ENCODE results near the gene KCNG2. TPM values are rescaled to one million over a fixed set of nuclear protein-coding genes. Genes with fewer than 3 reads are reported as not detected.

Gene KCNG2
- total RNA-seq, 1 donor from 2014 or later, result not detected

DNA sequence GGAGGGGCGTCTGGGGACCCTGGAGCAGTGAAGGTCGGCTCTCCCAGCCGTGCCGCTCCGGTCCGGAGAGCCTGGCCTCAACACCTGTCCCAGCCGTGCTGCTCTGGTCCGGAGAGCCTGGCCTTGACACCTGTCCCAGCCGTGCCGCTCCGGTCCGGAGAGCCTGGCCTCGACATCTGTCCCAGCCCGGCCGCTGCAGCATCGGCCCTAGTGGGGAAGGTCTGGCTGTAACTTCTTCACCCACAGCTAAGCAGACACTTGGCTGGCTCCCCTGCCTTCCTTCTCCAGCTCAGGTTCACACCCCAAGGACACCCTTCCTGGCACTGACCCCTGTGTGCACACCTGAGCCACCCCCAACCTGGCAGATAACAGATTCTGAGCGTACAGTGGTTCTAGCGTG lies 4.6 kb downstream of the KCNG2 start:
- no peak for DNase-seq (ENCODE audit: low read depth, low spot score)
- Mint-ChIP-seq H3K27ac (ENCODE audit: unreplicated experiment) (no peak overlapping the region), H3K9me3 (no peaks in the 10 kb centered on the region)

DNA sequence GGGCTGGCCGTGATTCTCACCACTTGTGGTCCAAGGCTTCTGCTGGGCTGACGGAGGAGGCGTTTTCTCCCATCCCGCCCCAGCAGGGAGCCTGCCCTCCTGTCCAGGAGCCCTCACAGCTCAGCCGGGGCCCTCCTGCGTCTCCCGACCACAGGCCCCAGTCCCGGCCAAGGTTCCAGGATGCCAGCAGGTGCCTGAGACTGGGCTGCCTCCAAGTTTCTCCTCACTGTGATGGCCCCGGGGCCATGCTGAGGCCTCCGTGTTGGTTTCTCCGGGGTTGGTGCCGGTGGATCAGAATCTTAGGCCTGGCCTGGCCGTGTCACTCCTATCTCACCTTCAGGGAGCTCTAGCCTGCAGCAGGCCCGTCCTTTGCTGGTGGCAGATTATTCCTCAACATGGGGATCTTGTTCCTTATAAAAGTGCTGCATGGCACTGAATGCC lies 5.9 kb downstream of the KCNG2 start:
- Mint-ChIP-seq H3K9me3 (no peaks in the 10 kb centered on the region), H3K27me3 (ENCODE audit: low read depth) (peaks cover 34% of the 10 kb centered on the region), H3K4me1 (peaks cover 3% of the 10 kb centered on the region), H3K27ac (ENCODE audit: unreplicated experiment) (no peak overlapping the region), H3K4me3 (no peak overlapping the region), H3K36me3 (ENCODE audit: low read depth) (no peaks in the 10 kb centered on the region)
- TF ChIP-seq, protein P1, sequence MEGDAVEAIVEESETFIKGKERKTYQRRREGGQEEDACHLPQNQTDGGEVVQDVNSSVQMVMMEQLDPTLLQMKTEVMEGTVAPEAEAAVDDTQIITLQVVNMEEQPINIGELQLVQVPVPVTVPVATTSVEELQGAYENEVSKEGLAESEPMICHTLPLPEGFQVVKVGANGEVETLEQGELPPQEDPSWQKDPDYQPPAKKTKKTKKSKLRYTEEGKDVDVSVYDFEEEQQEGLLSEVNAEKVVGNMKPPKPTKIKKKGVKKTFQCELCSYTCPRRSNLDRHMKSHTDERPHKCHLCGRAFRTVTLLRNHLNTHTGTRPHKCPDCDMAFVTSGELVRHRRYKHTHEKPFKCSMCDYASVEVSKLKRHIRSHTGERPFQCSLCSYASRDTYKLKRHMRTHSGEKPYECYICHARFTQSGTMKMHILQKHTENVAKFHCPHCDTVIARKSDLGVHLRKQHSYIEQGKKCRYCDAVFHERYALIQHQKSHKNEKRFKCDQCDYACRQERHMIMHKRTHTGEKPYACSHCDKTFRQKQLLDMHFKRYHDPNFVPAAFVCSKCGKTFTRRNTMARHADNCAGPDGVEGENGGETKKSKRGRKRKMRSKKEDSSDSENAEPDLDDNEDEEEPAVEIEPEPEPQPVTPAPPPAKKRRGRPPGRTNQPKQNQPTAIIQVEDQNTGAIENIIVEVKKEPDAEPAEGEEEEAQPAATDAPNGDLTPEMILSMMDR (conservative IDR thresholded peaks at IDR 0.05), result no peak
- DNase-seq (ENCODE audit: low read depth, low spot score), result no peak

More for the DNA sequence above, 4.6 kb downstream of the KCNG2 start:
- Mint-ChIP-seq H3K4me1 (peaks cover 6% of the 10 kb centered on the region), H3K4me3 (no peak overlapping the region), H3K27me3 (ENCODE audit: low read depth) (peaks cover 36% of the 10 kb centered on the region), H3K36me3 (ENCODE audit: low read depth) (no peaks in the 10 kb centered on the region)
- TF ChIP-seq, protein P1 (conservative IDR thresholded peaks at IDR 0.05), result no peak

DNA sequence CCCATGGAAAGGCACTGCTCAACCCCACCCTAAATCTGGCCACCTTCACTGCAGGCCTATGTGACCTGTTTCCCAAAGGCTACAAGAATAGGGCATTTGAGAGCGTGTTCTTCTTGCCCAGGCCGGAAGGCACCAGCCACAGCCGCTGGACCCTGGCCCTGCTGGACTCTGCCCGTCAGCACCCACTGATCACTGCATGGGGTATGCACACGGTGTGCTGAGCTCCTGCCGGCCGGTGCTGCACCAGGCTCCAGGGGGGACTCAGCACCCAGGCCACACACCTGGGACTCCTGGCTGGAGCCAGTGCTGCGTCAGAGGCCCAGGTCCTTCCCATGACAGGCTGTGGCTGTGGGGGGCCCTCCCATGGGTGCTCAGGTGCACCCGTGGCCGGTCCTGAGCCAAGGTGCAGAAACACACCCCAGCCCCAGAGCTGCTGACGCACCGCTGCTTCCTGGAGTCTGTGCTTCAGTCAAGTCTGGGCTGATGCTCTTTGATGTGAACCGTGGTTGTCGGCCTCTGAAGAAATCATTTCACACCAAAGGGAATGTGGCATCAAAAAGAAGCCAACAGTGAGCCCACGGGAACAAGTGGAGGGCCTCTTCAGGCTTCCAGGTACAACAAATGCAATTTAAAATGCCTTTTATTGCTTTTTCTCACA lies 6.5 kb downstream of the KCNG2 start:
- H3K9me3 Mint-ChIP-seq, result no peaks in the 10 kb centered on the region
- no peak overlapping the region for H3K4me3 Mint-ChIP-seq
- no peak for DNase-seq (ENCODE audit: low read depth, low spot score)
- H3K36me3 Mint-ChIP-seq (ENCODE audit: low read depth), result no peaks in the 10 kb centered on the region
- TF ChIP-seq, protein P1 (conservative IDR thresholded peaks at IDR 0.05), result no peak
- no peak overlapping the region for H3K27ac Mint-ChIP-seq (ENCODE audit: unreplicated experiment)
- H3K4me1 Mint-ChIP-seq, result peaks cover 3% of the 10 kb centered on the region
- peaks cover 29% of the 10 kb centered on the region for H3K27me3 Mint-ChIP-seq (ENCODE audit: low read depth)

DNA sequence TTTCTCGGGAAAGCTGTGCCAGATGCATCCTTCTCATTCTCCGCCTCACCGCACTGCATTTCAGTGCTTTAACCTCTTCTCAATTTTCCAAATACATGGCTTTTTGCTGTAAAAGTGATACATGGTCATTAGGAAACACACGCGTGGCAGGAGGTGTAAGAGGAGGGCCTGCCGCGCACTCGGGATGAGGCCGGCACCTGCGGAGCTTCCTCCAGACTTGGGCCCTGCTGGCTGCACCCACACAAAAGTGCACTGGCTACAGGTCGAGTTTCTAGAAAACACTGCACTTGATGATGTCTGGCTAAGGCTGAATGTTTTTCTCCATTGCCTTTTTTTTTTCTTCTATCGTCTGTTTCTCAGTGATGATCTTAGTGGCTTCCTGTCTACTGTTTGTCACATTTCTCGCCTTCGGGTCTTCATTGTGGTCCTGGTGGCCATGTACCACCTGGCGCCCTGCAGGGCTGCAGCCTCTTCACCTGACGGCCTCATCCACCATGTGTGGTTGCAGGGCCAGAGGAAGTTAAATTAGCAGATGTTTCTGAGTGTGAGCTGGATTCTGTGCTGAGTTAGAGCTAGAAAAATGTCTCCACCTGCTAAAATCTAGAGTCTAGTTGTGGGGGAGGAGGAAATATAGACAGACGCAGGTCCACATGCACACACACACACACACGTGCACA lies 7.6 kb downstream of the KCNG2 start:
- no peaks in the 10 kb centered on the region for H3K4me1 Mint-ChIP-seq
- no peaks in the 10 kb centered on the region for H3K36me3 Mint-ChIP-seq (ENCODE audit: low read depth)
- no peaks in the 10 kb centered on the region for H3K9me3 Mint-ChIP-seq
- H3K27ac Mint-ChIP-seq (ENCODE audit: unreplicated experiment), result no peak overlapping the region
- DNase-seq (ENCODE audit: low read depth, low spot score), result no peak
- TF ChIP-seq, protein P1 (conservative IDR thresholded peaks at IDR 0.05), result no peak
- peaks cover 23% of the 10 kb centered on the region for H3K27me3 Mint-ChIP-seq (ENCODE audit: low read depth)
- no peak overlapping the region for H3K4me3 Mint-ChIP-seq

DNA sequence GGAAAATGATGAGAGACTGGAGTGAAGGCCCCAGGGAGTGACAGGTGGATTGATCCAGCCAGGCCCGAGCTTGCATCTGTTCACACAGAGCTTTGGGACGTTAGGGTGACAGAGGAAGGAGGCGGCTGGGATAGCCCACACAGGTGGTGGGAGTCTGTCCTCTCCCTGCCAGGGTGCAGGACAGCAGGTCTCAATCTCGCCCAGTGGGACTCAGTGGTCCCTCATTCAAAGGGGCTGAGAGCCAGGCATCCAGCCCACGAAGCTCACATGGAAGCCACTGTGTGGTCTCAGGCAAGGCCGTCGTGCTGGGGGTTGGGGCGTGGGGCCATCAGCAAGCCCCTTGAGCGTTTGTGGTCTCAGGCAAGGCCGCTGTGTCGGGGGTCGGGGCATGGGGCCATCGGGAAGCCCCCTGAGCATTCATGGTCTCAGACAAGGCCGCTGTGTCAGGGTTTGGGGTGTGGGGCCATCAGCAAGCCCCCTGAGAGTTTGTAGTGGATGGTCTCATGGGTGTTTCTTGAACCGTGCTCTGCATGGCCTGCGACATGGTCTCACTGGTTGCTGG lies 8.3 kb downstream of the KCNG2 start:
- TF ChIP-seq, protein P1 (conservative IDR thresholded peaks at IDR 0.05), result no peak

More for the DNA sequence above, 8.3 kb downstream of the KCNG2 start:
- H3K9me3 Mint-ChIP-seq, result no peaks in the 10 kb centered on the region
- no peak overlapping the region for H3K27ac Mint-ChIP-seq (ENCODE audit: unreplicated experiment)
- H3K36me3 Mint-ChIP-seq (ENCODE audit: low read depth), result no peaks in the 10 kb centered on the region
- no peak for DNase-seq (ENCODE audit: low read depth, low spot score)
- H3K4me3 Mint-ChIP-seq, result no peak overlapping the region
- no peaks in the 10 kb centered on the region for H3K4me1 Mint-ChIP-seq
- peaks cover 20% of the 10 kb centered on the region for H3K27me3 Mint-ChIP-seq (ENCODE audit: low read depth)
